NCI-H1105 treated with DMSO at 0.1 percent for 48 hours (cell line): ENCODE data around the gene OVOL2.
"Not testable (repeated sequence)": the region's sequence is repeated elsewhere in the genome, so short reads cannot be mapped to it uniquely, and the experiment has no call there.

Experiments
- DNase-seq: peaks from one replicate; lab custom pipeline; 2025; lab: John Stamatoyannopoulos, UW

Gene OVOL2

GRCh38 chr20:18057994-18058349, 256 bp upstream of the OVOL2 start:
- peak; percentile 55 for DNase-seq

GRCh38 chr20:18056174-18057100, 1.3 kb downstream of the OVOL2 start:
- peak; percentile 66 for DNase-seq

- DNase-seq, result no peak
Observed at GRCh38 chr20:18055261-18055660, 2.5 kb downstream of the OVOL2 start.

- DNase-seq, result no peak
Observed at GRCh38 chr20:18052856-18053255, 4.9 kb downstream of the OVOL2 start.

- DNase-seq, result no peak
Observed at GRCh38 chr20:18050628-18051027, 7.1 kb downstream of the OVOL2 start.

GRCh38 chr20:18048176-18048575, 9.5 kb downstream of the OVOL2 start:
- no peak for DNase-seq

GRCh38 chr20:18046535-18046934, 11.2 kb downstream of the OVOL2 start:
- DNase-seq, result no peak

GRCh38 chr20:18042229-18042628, 15.5 kb downstream of the OVOL2 start:
- DNase-seq, result no peak

DNA sequence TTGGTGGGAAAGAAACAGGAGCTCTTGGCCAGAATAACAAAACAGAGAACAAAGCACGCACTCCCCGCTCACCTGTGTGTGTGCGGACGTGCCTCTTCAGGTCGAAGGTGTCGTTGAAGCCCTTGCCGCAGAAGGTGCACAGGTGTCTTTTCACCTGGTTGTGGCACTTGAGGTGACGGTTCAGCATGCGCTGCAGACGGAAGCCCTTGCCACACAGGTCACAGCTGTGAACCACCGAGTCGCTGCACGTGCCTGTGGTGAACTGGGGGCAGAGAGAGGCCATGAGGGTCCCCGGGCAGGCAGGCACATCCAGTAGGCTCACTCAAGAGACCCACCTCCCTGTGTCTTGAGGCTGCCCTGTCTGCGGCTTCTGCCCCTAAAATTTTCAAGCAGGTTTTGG, 16.3 kb downstream of the OVOL2 start:
- no peak for DNase-seq

- DNase-seq, result no peak
Observed at GRCh38 chr20:18039063-18039462, 18.7 kb downstream of the OVOL2 start.

DNA sequence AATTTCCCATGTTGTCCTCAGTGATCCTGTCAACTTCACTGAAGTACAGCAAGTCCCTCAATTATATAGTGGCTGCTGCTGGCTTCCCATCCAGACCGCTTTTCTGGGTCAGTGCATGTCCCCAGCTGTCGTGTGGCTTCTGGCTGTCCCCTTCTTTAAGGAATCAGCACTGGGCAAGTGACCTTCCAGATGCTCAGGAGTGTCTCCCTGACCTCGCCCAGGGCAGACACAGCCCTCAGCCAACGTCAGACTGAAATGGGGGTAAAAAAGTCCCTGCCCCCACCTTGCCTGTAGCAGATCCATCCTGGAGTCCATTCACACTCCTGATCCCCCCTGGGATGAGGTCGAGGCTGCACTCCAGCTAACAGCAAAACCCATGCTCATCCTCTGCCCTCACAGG, 23.7 kb downstream of the OVOL2 start:
- DNase-seq, result no peak

DNA sequence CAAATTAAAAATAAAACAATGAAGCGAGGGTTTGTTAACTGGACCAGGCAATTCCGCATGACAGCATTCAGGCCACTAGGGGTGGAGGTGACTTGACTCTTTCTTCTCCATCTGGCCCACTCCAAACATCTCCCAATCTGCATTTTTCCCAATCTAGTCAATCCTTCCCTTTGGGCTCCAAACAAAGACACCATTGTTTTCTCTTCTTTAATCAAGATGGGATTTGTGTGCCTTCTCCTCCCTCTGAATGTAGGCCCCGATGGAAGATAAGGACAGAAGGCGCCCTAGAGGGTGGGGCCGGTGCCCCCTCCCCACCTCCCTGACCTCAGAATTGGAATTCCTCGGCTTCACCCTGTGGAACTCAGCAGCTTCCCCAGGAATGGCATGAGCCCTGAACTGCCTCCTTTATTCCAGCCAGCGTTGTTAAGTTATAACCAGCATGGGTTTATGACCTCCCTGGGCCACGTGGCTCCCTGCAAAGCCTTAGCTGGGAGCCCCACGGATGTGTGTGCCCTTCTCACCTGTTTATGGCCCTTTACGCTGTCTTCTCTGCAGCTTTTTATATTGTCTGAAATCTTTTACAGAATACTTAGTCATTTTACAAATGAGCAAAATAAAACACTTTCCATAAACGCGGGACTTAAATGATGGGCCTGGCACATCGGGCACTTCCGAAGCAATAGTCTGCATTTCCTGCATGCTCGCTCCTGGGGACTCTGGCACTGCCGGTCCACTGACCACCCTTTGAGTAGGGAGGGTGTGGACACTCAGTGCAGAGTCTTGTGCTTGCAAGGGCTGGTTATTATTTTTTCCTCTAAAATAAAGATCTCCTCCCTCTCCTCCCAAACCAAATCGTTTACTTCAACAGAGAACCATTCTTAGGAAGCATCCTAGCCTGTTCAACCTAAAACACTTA, 24.5 kb downstream of the OVOL2 start:
- DNase-seq, result no peak

GRCh38 chr20:18031888-18032509, 25.7 kb downstream of the OVOL2 start:
- no peak for DNase-seq

GRCh38 chr20:18031050-18031449, 26.7 kb downstream of the OVOL2 start:
- no peak for DNase-seq

DNA sequence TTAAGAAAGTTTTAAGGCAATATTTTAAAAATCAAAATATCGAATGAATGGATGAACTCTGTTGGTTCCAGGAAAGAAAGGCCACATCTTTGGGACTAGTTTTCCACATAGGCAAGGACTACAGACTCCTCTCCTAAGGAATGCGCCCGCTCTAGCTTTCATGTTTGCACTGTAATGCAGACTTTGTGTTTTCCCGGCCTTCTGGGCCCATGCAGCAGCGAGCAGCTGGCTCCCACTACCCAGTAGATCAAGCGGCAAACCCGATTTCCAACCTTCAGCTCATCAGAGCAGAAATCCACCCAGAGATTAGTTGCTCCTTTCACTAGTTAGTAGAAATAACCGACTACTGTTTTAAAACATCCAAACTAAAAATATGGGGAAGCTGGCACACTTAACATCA, 27.7 kb downstream of the OVOL2 start:
- no peak for DNase-seq

DNA sequence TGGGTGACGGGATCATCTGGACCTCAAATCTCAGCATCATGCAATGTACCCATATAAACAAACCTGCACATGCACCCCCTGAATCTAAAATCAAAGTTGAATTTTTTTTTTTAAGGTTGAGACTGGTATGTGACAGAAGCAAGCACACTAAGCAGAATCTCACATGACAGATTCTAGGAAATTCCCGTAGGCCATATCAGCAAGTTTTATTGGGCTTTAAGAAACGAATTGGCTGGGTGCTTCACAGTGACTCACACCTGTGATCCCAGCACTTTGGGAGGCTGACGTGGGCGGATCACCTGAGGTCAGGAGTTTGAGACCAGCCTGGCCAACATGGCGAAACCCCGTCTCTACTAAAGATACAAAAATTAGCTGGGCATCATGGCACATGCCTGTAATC, 30.7 kb downstream of the OVOL2 start:
- DNase-seq, result not testable (repeated sequence)

- no peak for DNase-seq
Observed at GRCh38 chr20:18024606-18025127, 33.0 kb downstream of the OVOL2 start.

- DNase-seq, result no peak
Observed at GRCh38 chr20:18020931-18021330, 36.8 kb downstream of the OVOL2 start.

DNA sequence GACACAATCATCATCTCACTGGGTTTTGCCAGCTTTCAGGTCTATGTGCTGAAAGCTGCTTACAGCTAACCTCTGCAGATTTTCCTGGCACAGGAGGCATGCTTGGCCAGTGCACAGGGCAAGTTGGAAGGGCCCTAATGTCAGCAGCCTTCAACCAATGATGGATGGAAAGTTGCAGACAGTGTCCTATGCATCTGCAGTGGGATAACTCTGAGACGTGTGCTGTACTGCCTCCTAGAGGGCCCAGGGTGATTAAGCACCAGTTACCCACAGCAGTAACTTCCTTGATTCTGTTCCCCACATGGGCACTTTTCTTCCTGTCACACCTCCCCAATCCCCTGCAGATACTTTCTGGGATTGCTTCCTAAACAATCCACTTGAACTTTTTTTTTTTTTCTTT, 38.6 kb downstream of the OVOL2 start:
- DNase-seq, result no peak

DNA sequence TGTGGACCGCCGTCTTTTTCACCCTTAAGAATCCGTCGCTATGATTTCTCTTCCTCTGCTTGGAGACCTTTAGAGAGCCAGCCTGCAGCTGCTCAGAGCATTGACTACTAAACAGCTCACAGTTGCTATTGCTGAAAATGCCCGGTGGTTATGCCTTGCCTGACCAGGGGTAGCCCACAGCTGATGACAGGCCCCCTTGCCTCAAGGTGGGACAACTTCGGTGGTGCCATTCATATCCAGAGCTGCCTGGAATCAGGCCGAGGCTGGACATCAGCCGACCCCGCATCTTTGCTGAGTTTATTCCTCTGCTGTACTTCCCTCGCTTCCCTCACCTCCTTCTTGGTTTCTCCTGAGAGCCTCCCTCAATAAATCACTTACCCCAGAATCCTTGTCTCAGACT, 39.6 kb downstream of the OVOL2 start:
- no peak for DNase-seq

GRCh38 chr20:18016772-18017171, 40.9 kb downstream of the OVOL2 start:
- no peak for DNase-seq

DNA sequence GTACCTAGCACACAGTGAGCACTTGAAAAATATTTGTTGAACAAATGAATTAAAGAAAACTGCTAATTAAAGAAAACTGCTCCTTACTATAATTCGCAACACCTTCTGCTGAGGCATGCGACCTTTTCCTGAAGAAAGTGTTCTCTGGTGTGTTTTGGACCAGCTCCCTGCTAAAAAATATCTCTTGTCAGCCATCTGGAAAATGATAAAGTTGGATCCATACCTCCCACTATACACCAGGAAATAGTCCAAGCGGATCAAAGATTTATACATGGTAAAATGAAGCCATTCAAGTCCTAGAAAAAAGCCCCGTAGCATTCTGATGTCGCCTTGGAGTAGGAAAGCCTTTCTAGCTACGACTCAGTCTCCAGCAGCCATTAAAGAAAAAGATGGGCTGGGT, 43.3 kb downstream of the OVOL2 start:
- DNase-seq, result no peak
